Testis (tissue), 3 donors: Measurements from ENCODE around the gene SCFD2. TPM values are rescaled to one million over a fixed set of nuclear protein-coding genes. Genes with fewer than 3 reads are reported as not detected.

Experiments
- DNase-seq: peaks from one replicate; pipeline ENCODE4 v3.0.0-alpha.2; 2019
- H3K27ac ChIP-seq, 2 donors: fragments of 200-600 bp; sonication (generic); one replicate each; pipeline ENCODE4 v1.5.1; 2019
- H3K27me3 ChIP-seq: fragments of 200-600 bp; sonication (generic); one replicate; pipeline ENCODE4 v1.5.1; 2019
- H3K36me3 ChIP-seq: fragments of 200-600 bp; sonication (generic); one replicate; pipeline ENCODE4 v1.5.1; 2017; ENCODE audit warnings: low read depth; ENCODE audit errors: missing control alignments
- H3K4me1 ChIP-seq: fragments of 200-600 bp; sonication (generic); one replicate; pipeline ENCODE4 v1.5.1; 2019
- H3K4me3 ChIP-seq, 2 donors: fragments of 200-600 bp; sonication (generic); one replicate each; pipeline ENCODE4 v1.5.1; 2017 to 2019
- H3K9me3 ChIP-seq: fragments of 200-600 bp; sonication (generic); one replicate; pipeline ENCODE4 v1.5.1; 2017
- POLR2A ChIP-seq: fragments of 450-650 bp; IDR thresholded peaks from one replicate; pipeline ENCODE4 v1.6.1; 2017; ENCODE audit warnings: antibody characterized with exemption, mild to moderate bottlenecking, moderate library complexity
- WGBS, 2 donors: methylation state at CpG; one replicate each; pipeline ENCODE4 v1.1.5; 2018; 5-methylcytosine and 5-hydroxymethylcytosine counted together
- intact Hi-C: fragments of 100-400 bp; cut with DNase I; formaldehyde crosslinking; loops from one replicate; pipeline ENCODE4 v1.15.1; 2023; ENCODE audit warnings: low total_unique reads
- polyA plus RNA-seq: library from polyadenylated mRNA; stranded (reverse); fragments of 350-450 nt; fragmentation: Illumina TruSeq; extraction: RNeasy Lipid Tissue Mini Kit (QIAGEN cat#74804); gene quantifications from one replicate; pipeline ENCODE4 v1.2.3, GENCODE V29; 2014; ENCODE audit warnings: low read depth, low replicate concordance; ENCODE audit not compliant: insufficient read depth
- total RNA-seq, 2 donors: library from RNA; depleted of rRNA; stranded (reverse); fragments of >200 nt; gene quantifications; one replicate each; pipeline ENCODE4 v1.2.3, GENCODE V29; 2016
- TF ChIP-seq, protein P1 (sequence below), 3 experiments: fragments of 450-650 bp in 2 of 3; fragments of 200-600 bp in 1 of 3; sonication (generic) in 1 of 3; IDR thresholded peaks; one replicate each; pipeline ENCODE4 v1.5.1; 2016 to 2019; ENCODE audit warnings: antibody characterized with exemption in 3 of 3, mild to moderate bottlenecking in 2 of 3, moderate library complexity in 1 of 3

Gene SCFD2
- total and polyA plus RNA-seq, 3 donors from 2014 or later, result 6.0 to 24.5 (median 21.3) TPM

DNA sequence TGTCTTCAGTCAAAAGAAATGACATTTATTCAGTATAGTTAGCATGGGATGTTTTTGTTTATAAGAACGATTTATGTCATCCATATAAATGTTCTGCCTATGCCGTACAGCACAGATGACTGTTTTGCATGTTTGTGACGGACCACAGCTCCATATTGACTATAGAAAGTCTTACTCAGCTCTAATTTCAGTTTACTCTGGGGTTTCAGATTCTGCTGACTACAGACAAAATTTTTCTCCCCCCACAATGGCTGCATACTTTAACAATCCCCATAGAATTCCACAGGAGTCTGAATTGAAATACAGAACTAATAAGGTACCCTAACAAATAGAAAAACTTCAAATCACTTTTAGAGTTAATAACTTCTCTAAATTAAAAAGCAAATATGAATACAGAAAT lies 191.0 kb downstream of the SCFD2 start:
- WGBS, 2 donors, result 92 to 94% methylated on average over 3 of the region's 3 CpGs
- Histone ChIP-seq H3K27ac (no peak overlapping the region), H3K4me1 (no peaks in the 10 kb centered on the region), H3K36me3 (no peaks in the 10 kb centered on the region), H3K4me3 (no peak overlapping the region), H3K27me3 (no peaks in the 10 kb centered on the region), H3K9me3 (no peaks in the 10 kb centered on the region)
- TF ChIP-seq POLR2A, result no peak
- TF ChIP-seq, protein P1, sequence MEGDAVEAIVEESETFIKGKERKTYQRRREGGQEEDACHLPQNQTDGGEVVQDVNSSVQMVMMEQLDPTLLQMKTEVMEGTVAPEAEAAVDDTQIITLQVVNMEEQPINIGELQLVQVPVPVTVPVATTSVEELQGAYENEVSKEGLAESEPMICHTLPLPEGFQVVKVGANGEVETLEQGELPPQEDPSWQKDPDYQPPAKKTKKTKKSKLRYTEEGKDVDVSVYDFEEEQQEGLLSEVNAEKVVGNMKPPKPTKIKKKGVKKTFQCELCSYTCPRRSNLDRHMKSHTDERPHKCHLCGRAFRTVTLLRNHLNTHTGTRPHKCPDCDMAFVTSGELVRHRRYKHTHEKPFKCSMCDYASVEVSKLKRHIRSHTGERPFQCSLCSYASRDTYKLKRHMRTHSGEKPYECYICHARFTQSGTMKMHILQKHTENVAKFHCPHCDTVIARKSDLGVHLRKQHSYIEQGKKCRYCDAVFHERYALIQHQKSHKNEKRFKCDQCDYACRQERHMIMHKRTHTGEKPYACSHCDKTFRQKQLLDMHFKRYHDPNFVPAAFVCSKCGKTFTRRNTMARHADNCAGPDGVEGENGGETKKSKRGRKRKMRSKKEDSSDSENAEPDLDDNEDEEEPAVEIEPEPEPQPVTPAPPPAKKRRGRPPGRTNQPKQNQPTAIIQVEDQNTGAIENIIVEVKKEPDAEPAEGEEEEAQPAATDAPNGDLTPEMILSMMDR (IDR thresholded peaks at IDR 0.05), result no peak
- intact Hi-C loops, result no loop called here
- DNase-seq, result no peak

DNA sequence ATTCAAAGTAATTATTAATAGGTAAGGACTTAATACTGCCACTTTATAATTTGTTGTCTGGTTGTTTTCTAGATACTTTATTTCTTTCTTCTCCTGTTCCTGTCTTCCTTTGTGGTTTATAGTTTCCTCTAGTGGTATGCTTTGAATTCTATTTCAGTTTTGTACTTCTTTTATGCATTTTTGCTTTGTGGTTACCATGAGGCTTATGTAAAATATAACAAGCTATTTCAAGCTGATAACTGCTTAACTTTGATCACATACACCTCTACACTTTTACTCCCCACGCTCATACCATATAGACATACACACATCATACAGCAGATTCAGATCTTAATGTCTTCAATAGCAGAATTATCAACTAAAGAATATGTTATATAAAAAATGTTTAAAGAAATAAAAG lies 192.3 kb downstream of the SCFD2 start:
- TF ChIP-seq, protein P1 (IDR thresholded peaks at IDR 0.05), result no peak
- no peak for TF ChIP-seq POLR2A
- Histone ChIP-seq H3K27me3 (no peaks in the 10 kb centered on the region), H3K4me3 (no peak overlapping the region), H3K36me3 (no peaks in the 10 kb centered on the region), H3K9me3 (no peaks in the 10 kb centered on the region), H3K27ac (no peak overlapping the region), H3K4me1 (no peaks in the 10 kb centered on the region)
- intact Hi-C loops, result no loop called here
- no peak for DNase-seq
- WGBS, 2 donors, result 98 to 100% methylated on average over 1 of the region's 1 CpG

- Histone ChIP-seq H3K9me3 (no peaks in the 10 kb centered on the region), H3K27me3 (no peaks in the 10 kb centered on the region), H3K27ac (no peak overlapping the region), H3K36me3 (no peaks in the 10 kb centered on the region), H3K4me1 (no peaks in the 10 kb centered on the region), H3K4me3 (no peak overlapping the region)
- intact Hi-C loops, result no loop called here
- no peak for DNase-seq
- TF ChIP-seq POLR2A, result no peak
- TF ChIP-seq, protein P1 (IDR thresholded peaks at IDR 0.05), result no peak
- WGBS, 2 donors, result 94 to 97% methylated on average over 3 of the region's 3 CpGs
Measured at GRCh38 chr4:53171797-53172196, 194.1 kb downstream of the SCFD2 start.

DNA sequence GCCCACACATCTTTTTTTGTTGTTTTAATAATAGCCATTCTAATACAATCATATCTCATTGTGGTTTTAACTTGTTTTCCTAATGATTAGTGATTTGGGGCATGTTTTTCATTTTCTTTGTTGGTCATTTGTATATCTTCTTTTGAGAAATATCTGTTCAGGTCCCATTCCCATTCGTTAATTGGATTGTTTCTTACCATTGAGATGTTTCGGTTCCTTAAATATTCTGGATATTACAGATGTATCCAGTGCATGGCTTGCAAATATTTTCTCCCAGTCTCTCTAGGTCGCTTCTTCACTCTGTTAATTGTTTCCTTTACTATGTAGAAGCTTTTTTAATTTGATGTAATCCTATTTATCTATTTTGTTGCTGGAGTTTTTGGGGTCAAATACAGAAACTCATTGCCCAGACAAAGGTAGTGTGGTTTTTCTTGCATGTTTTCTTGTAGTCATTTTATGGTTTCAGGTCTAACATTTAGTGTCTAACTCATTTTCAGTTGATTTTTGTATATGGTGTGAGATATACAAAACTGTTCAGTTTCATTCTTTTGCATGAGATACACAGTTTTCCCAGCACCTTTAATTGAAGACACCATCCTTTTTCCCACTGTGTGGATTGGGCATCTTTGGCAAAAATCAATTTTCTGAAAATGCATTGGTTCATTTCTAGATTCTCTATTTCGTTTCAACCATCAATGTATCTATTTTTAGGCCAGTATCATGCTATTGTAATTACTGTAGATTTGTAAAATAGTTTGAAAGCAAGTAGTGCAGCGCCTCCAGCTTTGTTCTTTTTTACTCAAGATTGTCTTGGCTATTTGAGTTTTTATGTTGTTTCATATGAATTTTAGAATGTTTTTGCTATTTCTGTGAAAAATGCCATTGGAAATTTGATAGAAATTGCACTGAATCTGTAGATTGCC lies 195.9 kb downstream of the SCFD2 start:
- no peak overlapping the region for H3K4me3 ChIP-seq
- no peaks in the 10 kb centered on the region for H3K4me1 ChIP-seq
- H3K27me3 ChIP-seq, result no peaks in the 10 kb centered on the region
- H3K36me3 ChIP-seq, result no peaks in the 10 kb centered on the region
- intact Hi-C loops, result no loop called here
- no peak overlapping the region for H3K27ac ChIP-seq
- H3K9me3 ChIP-seq, result no peaks in the 10 kb centered on the region
- no peak for DNase-seq
- TF ChIP-seq POLR2A, result no peak
- TF ChIP-seq, protein P1 (IDR thresholded peaks at IDR 0.05), result no peak
- 76 to 94% methylated on average over 5 of the region's 5 CpGs for WGBS, 2 donors

GRCh38 chr4:53168228-53168627 lies 197.6 kb downstream of the SCFD2 start:
- no peak for DNase-seq
- 93 to 98% methylated on average over 1 of the region's 1 CpG for WGBS, 2 donors
- intact Hi-C loops, result no loop called here
- TF ChIP-seq, protein P1 (IDR thresholded peaks at IDR 0.05), result no peak
- no peak for TF ChIP-seq POLR2A
- Histone ChIP-seq H3K27ac (no peak overlapping the region), H3K36me3 (no peaks in the 10 kb centered on the region), H3K27me3 (no peaks in the 10 kb centered on the region), H3K4me3 (no peak overlapping the region), H3K9me3 (no peaks in the 10 kb centered on the region), H3K4me1 (no peaks in the 10 kb centered on the region)
